Measurements from ENCODE around the gene TMEM63C.

DNA sequence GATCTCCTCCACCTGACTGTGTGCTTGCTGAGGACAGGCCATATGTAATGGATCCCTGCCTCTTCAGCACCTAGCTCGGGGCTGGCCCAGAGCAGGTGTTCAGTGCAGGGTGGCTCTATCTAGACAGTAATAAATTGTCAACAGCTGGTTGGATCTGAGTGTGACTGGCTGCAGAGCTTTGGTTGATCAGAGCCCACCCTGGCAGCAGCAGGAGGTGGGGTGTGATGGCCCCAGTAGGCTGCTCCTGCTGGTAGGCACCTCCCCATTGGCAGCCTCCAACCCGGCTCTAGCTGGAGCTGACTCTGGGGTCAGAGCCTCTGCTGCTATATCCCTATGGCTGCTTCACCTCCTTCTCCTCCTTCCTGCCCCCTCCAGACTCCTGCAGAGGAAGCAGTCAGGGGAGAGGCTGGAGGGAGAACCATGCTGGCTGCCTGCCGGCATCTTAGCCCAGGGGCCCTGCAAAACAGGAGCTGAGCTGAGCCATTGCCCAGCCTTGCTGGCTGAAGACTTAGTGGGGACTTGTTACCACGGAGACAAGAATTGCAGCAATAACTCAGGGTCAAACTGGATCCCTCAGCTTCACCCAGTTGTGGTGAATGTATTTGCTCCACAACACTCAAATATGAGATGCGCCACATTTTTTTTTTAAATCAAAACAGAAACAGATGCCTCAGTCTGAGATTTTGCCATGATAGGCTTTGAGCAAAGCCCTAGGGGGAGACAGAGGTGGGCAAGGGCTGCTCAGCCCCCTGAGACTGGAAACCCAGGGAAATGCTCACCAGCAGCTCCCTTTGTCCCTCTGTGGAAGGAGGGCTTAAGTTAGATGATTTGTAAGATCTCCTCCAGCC lies 22.2 kb downstream of the TMEM63C start:
- TF ChIP-seq EP300 (conservative IDR thresholded peaks at IDR 0.05; ENCODE audit: poor library complexity, severe bottlenecking): no peak
- TF ChIP-seq, protein P1, sequence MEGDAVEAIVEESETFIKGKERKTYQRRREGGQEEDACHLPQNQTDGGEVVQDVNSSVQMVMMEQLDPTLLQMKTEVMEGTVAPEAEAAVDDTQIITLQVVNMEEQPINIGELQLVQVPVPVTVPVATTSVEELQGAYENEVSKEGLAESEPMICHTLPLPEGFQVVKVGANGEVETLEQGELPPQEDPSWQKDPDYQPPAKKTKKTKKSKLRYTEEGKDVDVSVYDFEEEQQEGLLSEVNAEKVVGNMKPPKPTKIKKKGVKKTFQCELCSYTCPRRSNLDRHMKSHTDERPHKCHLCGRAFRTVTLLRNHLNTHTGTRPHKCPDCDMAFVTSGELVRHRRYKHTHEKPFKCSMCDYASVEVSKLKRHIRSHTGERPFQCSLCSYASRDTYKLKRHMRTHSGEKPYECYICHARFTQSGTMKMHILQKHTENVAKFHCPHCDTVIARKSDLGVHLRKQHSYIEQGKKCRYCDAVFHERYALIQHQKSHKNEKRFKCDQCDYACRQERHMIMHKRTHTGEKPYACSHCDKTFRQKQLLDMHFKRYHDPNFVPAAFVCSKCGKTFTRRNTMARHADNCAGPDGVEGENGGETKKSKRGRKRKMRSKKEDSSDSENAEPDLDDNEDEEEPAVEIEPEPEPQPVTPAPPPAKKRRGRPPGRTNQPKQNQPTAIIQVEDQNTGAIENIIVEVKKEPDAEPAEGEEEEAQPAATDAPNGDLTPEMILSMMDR (IDR thresholded peaks at IDR 0.05; ENCODE audit: poor library complexity, severe bottlenecking): no peak
- no peak for TF ChIP-seq RAD21 (conservative IDR thresholded peaks at IDR 0.05)

Measured in neural cell (in vitro differentiated cells).